ENCODE measurements around the gene SLC34A1.

The SLC34A1 gene

GRCh38 chr5:177368869-177369644 is 15.2 kb upstream of the SLC34A1 start:
- TF ChIP-seq CTCF (IDR thresholded peaks at IDR 0.05; ENCODE audit: low read depth, low read length, missing control alignments), result peak; percentile 75
- no peak for DNase-seq (ENCODE audit: extremely low read depth, low read depth)
- H3K4me3 ChIP-seq (replicated peaks; ENCODE audit: low read depth, low read length), result no peak overlapping the region

GRCh38 chr5:177369645-177370440 is 14.4 kb upstream of the SLC34A1 start:
- DNase-seq (ENCODE audit: extremely low read depth, low read depth), result no peak
- H3K4me3 ChIP-seq (replicated peaks; ENCODE audit: low read depth, low read length), result no peak overlapping the region
- no peak for TF ChIP-seq CTCF (IDR thresholded peaks at IDR 0.05; ENCODE audit: low read depth, low read length, missing control alignments)

GRCh38 chr5:177370488-177371119 is 13.6 kb upstream of the SLC34A1 start:
- peak; percentile 50 for DNase-seq (ENCODE audit: extremely low read depth, low read depth)
- H3K4me3 ChIP-seq (replicated peaks; ENCODE audit: low read depth, low read length), result peak overlapping the region; percentile 26; the same call in 1 of the 2 replicates
- peak; percentile 46 for TF ChIP-seq CTCF (IDR thresholded peaks at IDR 0.05; ENCODE audit: low read depth, low read length, missing control alignments)

- DNase-seq (ENCODE audit: extremely low read depth, low read depth), result no peak
- peak overlapping the region; percentile 26 for H3K4me3 ChIP-seq (replicated peaks; ENCODE audit: low read depth, low read length)
- TF ChIP-seq CTCF (IDR thresholded peaks at IDR 0.05; ENCODE audit: low read depth, low read length, missing control alignments), result no peak
These were observed 12.9 kb upstream of the SLC34A1 start for GRCh38 chr5:177371120-177372033.

- H3K4me3 ChIP-seq (replicated peaks; ENCODE audit: low read depth, low read length), result no peak overlapping the region
- TF ChIP-seq CTCF (IDR thresholded peaks at IDR 0.05; ENCODE audit: low read depth, low read length, missing control alignments), result no peak
- DNase-seq (ENCODE audit: extremely low read depth, low read depth), result no peak
These were observed 12.0 kb upstream of the SLC34A1 start for GRCh38 chr5:177372034-177372896.
